Measurements from ENCODE around the gene PUM1.

PUM1 gene

GRCh38 chr1:31027693-31028526 lies 37.6 kb downstream of the PUM1 start:
- DNase-seq (ENCODE audit: low read depth in 2 of 2): no peak

DNA sequence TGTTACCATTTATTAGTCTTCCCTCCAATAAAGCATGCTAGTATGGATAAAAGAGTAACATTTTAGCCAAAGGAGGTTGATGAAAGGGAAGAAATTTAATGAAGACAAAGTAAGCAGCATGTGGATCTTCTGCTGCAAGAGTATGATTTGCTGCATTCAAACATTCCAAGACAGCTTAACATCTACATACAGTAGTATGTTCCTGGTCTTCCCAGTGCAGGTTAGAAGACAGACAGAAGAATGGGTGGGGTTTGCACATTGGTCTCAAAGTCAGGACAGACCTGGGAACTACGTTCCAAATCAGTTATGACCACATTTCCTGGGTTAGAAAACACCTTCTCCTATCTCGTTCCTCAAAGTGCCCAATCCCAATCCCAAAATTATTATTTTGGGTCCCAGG lies 43.3 kb downstream of the PUM1 start:
- no peak for DNase-seq (ENCODE audit: low read depth in 2 of 2)

DNA sequence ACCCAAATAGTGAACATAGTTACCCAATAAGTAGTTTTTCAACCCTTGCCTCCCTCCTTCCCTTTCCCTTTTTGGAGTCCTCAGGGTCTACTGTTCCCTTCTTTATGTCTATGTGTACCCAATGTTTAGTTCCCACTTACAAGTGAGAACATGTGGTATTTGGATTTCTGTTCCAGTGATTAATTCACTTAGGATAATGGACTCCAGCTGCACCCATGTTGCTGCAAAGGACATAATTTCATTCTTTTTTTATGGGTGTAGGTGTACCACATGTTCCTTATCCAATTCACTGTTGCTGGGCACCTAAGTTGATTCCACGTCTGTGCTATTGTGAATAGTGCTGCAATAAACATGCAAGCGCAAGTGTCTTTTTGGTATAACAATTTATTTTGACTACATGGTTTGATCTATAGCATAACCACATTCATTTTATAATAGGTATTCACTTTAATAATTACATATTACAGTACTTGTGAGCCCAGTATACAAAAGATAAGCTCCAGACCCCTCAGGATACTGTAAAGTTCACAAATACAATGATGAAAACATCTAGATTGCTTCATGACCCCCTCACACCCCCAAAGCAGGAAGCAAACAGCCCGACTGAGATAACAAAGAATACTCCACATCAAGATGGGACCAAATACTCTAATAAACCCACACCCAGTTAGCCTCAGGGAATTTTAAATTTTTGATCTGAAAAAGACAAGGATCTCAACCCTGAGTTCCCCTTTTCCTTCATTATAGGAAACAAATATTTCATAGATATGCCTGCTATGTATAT lies 45.3 kb downstream of the PUM1 start:
- no peak for DNase-seq (ENCODE audit: low read depth in 2 of 2)

DNA sequence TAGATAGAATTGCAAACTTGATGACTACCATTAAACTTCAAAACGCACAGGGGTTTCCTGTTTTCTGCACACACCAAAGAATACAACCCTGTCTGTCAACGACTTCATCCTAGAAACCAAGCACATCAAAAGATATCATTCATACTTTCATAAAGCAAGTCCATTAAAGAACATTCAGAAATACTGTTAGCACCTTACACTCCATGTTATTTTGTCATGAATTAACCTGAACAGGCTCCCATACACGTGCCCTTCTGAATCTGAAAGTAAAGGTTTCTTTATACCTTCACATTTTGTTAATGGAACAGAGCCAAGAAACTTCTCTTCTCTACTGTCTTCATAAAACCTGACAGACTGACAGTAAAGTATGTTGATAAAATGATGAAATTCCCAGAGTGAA lies 46.1 kb downstream of the PUM1 start:
- DNase-seq (ENCODE audit: low read depth in 2 of 2): no peak

GRCh38 chr1:31016868-31017267 lies 48.6 kb downstream of the PUM1 start:
- DNase-seq (ENCODE audit: low read depth in 2 of 2): no peak

- DNase-seq (ENCODE audit: low read depth in 2 of 2): no peak
These were observed 52.2 kb downstream of the PUM1 start for GRCh38 chr1:31013187-31013864.

DNA sequence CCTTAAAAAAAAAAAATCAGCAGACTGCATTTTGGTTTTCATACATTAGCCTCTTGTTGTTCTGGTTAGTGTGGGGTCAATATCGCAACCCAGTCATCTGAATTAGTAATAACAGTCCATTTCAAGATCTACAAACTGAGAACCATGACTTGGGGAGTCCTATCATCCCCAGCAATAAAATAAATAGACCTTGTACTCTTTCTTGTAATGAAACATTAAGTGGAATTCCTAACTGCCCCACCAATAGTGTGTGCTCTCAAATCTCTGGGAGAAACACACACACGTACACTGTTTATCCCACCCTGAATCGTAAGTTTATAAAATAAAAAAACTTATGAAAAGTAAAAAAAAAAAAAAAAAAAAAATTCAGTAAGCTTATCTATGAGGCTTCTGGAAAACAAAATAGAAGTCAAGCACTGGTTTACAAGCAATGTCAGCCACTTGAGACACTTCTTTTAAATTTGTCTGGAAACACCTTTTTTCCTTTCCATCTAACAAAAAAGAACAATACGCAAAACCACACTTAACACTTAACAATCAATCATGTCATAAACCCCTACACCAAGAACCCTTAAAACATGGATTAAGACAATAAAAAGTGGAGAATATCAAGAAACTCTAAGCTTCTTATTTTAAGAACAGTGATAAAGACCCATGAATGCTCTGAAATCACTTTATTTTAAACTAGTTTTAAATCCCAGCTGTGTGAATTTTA lies 53.1 kb downstream of the PUM1 start:
- no peak for DNase-seq (ENCODE audit: low read depth in 2 of 2)

DNA sequence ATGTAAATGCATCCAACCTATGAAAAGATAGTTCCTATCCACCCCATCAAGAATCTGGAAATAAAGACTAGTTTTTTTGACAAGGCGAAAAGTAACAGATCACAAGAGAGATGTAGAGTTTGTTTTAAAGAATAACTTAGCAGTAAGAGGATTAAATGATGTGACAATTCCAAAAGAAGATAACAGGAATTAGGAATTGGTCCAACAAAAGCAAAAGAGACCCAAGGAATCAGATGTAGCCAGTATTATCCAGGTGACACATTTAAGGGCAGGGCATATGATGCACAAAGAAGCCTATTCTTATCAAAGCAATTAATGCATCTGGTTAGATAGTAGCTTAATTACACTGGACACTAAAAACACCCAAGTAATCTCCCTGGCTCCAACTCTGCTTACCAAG lies 53.8 kb downstream of the PUM1 start:
- no peak for DNase-seq (ENCODE audit: low read depth in 2 of 2)

DNA sequence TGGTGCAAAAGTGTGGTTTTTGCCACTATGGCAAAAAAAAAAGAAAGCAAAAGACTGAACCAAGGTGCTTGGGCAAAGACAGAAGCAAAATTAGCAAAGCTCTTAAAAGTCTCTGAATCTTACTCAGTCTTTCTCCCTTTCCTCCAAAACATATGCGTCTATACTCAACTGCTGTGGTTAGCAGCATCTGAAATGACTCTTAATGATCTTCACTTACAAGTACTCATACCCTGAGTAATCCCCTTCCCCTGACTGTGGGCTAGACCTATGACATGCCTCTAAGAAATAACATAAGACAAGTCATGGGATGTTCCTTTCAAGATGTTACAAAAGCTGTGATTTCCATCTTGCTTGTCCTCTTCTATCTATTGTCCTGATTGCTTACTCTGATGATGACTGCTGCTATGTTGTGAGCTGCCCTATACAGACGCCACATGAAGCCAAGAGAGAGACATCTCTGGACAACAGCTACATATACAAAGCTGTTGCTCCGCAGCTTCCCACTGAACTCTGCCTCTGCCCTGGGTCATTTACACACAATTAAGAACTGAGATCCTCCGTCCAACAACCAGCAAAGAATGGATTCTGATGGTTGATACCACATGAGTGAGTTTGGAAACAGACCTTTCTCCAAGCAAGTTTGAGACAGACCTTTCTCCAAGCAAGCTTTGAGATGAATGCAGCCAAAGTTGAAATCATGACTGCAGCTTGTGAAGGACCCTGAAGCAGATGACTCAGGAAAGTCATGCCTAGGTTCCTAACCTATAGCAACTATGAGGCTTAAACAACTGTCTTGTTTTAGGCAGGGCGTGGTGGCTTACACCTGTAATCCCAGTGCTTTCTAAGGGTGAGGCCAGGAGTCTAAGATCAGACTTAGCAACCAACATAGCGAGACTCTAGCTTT lies 55.2 kb downstream of the PUM1 start:
- no peak for DNase-seq (ENCODE audit: low read depth in 2 of 2)

DNA sequence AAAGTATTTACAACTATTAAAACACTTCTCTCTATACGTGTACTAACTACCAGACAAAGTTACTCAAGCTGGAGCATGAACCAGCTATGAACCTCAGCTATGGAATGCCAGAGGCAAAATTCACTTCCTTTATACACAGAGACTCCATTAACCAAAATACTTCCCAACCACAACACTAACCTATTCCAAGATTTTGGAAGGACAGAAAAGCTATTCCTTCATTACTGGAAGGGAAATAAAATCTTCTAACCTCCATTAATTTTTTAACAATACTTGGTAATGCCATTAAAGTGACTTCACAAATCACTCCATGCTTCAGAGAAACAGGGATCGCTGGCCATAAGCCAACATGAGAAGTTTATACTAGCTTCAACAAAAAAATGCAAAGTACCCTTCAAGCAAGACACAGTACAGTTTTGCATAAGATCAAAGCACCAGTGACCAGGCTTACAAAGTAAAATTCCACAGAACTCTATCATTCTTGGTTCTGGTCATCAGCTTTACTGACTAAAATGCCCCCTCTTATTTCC lies 58.0 kb downstream of the PUM1 start:
- DNase-seq (ENCODE audit: low read depth in 2 of 2): no peak

- no peak for DNase-seq (ENCODE audit: low read depth in 2 of 2)
These were observed 58.8 kb downstream of the PUM1 start for GRCh38 chr1:31006747-31007146.

DNA sequence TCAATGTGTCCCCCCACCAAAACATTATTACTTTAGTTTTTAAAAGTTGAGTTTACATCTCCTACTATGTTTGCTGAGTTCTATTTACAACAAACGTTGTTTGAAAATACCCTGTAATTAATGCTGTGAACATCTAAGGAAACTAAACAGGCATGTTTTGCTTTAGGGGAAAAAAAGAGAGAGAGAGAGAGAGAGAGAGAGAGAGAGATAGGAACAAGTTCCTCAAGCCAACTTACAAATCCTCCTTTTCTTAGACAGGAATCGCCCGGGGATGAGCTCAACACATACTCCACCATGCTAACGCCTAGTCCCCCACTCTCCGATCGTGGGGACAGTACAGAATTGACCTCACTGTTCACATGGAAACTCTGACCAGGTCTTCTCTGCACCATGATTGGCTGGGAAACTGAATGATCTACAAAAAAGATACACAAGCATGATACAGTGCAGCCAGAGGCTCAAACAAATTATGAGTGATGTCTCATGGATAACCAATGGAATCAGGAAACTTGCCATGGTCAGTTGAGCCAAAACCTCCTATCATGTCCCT lies 59.8 kb downstream of the PUM1 start:
- no peak for DNase-seq (ENCODE audit: low read depth in 2 of 2)

- DNase-seq (ENCODE audit: low read depth in 2 of 2): no peak
These were observed 60.3 kb downstream of the PUM1 start for GRCh38 chr1:31005198-31005597.

DNA sequence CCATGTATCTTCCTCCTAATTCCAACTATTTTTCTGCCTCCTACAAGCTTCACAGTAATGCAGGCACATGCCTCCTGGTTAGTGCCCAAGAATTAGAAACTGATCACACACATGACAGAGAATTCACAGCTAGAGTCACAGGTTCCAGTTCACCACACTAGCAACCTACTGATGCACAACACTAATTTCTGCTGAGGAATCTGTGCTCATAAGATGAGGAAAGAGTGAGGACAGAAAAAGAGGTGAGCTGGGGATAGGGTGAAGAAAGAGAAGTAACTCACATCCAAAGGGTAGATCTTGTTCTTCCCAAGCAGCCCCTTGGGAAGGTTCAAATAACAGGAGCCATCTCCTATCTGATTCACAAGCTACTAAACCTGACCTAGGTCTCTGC lies 61.3 kb downstream of the PUM1 start:
- DNase-seq (ENCODE audit: low read depth in 2 of 2): no peak

DNA sequence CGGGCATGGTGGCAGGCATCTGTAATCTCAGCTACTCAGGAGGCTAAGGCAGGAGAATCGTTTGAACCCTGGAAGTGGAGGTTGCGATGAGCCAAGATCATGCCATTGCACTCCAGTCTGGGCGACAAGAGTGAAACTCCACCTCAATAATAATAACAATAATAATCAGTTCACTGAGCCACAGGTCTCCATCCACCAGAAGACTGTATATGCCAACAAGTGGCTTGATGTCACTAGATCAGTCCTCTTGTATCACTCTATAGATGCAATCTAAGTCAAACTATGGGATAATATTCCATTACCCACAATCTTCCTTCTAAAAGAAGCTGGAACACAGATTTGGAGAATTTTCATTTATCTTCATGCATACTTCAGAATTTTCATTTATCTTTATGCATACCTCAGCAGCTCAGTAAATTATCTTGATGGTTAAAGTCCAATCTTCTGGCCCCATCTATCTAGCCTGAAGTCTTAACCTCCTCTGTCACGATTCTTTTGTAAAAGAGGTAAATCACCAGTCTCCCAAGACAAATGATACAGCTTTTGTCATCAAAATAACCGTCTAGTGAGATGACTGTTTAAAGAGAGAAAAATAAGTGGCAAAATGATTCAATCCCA lies 61.8 kb downstream of the PUM1 start:
- DNase-seq (ENCODE audit: low read depth in 2 of 2): no peak

DNA sequence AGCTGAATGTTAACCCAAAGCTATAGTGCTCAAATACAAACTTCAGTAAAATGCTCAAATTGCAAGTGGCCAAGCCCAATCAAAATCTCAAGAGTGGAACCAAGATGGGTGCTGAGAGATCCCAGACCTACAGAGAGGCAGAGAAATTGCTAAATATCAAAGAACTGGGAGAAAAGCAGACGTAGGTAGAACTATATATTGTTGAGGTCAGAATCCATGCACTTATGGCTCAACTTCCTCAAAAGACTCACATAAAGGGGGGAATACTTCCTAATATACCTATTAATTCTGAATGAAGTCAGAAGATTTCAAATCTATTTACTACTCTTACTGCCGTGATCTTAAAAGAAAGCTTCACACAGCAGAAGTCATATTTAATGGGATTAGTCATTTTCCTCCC lies 65.2 kb downstream of the PUM1 start:
- no peak for DNase-seq (ENCODE audit: low read depth in 2 of 2)

- no peak for DNase-seq (ENCODE audit: low read depth in 2 of 2)
These were observed 66.6 kb downstream of the PUM1 start for GRCh38 chr1:30998887-30999286.

DNA sequence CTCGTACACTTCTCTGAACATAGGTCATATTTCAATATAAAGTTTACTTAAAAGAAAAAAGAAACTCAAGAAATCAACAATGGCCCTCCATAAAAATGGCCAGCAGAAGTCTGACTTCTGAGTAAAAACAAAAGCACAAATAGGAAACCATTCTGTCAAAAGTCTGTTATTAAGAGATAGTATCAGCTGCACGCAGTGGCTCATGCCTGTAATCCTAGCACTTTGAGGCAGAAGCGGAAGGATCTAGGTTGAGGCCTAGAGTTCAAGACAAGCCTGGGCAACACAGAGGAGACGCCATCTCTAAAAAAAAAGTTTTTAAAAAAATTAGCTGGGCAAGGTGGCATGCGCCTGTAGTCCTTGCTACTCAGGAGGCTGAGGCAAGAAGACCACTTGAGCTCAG lies 67.3 kb downstream of the PUM1 start:
- no peak for DNase-seq (ENCODE audit: low read depth in 2 of 2)

- no peak for DNase-seq (ENCODE audit: low read depth in 2 of 2)
These were observed 68.0 kb downstream of the PUM1 start for GRCh38 chr1:30997463-30998057.

Measured in stimulated activated CD4-positive, alpha-beta T cell treated with anti-CD3 and anti-CD28 coated beads, Interleukin-1b, Interleukin-23, amount 100 ng/mL, for 1 hour (primary cell).